NB4 (cell line): ENCODE results near the gene FLRT2.

ENCODE experiments used
- DNase-seq: peaks from one replicate; pipeline ENCODE4 v3.0.0; 2010; ENCODE audit warnings: low read depth
- H3K4me3 ChIP-seq: one replicate; pipeline ENCODE4 v1.5.1; 2011; ENCODE audit warnings: mild to moderate bottlenecking, low read depth, low read length, moderate library complexity
- CTCF ChIP-seq: IDR thresholded peaks from one replicate; pipeline ENCODE4 v1.5.1; 2012; ENCODE audit warnings: low read depth, low read length
- MAX ChIP-seq: IDR thresholded peaks from 2 replicates; pipeline ENCODE4 v1.6.1; 2011; ENCODE audit warnings: low read depth, low read length
- MYC ChIP-seq: IDR thresholded peaks from 2 replicates; pipeline ENCODE4 v1.6.1; 2011; ENCODE audit warnings: low read depth, low read length
- POLR2A ChIP-seq: IDR thresholded peaks from 2 replicates; pipeline ENCODE4 v1.6.1; 2011; ENCODE audit warnings: mild to moderate bottlenecking; ENCODE audit not compliant: insufficient read length; ENCODE audit errors: extremely low read depth

The FLRT2 gene

GRCh38 chr14:85675957-85676356 lies 146.0 kb downstream of the FLRT2 start:
- H3K4me3 ChIP-seq: no peak overlapping the region
- TF ChIP-seq MYC: no peak
- TF ChIP-seq POLR2A: no peak
- no peak for TF ChIP-seq CTCF
- TF ChIP-seq MAX: no peak
- DNase-seq: no peak

GRCh38 chr14:85686908-85687307 lies 157.0 kb downstream of the FLRT2 start:
- TF ChIP-seq MYC (no peak), MAX (no peak), POLR2A (no peak), CTCF (no peak)
- no peak for DNase-seq

GRCh38 chr14:85687456-85687855 lies 157.5 kb downstream of the FLRT2 start:
- no peak overlapping the region for H3K4me3 ChIP-seq
- no peak for DNase-seq
- no peak for TF ChIP-seq MAX
- no peak for TF ChIP-seq CTCF
- TF ChIP-seq POLR2A: no peak
- no peak for TF ChIP-seq MYC

More at GRCh38 chr14:85686908-85687307, 157.0 kb downstream of the FLRT2 start:
- H3K4me3 ChIP-seq: no peak overlapping the region

GRCh38 chr14:85688006-85688405 lies 158.1 kb downstream of the FLRT2 start:
- no peak for DNase-seq
- no peak overlapping the region for H3K4me3 ChIP-seq
- TF ChIP-seq POLR2A: no peak
- TF ChIP-seq MYC: no peak
- TF ChIP-seq MAX: no peak
- no peak for TF ChIP-seq CTCF

GRCh38 chr14:85695300-85695699 lies 165.4 kb downstream of the FLRT2 start:
- TF ChIP-seq POLR2A (no peak), CTCF (no peak), MAX (no peak), MYC (no peak)
- H3K4me3 ChIP-seq: no peak overlapping the region
- no peak for DNase-seq

GRCh38 chr14:85701116-85701515 lies 171.2 kb downstream of the FLRT2 start:
- no peak overlapping the region for H3K4me3 ChIP-seq
- TF ChIP-seq MYC: no peak
- TF ChIP-seq MAX: no peak
- TF ChIP-seq POLR2A: no peak
- TF ChIP-seq CTCF: no peak
- no peak for DNase-seq
